Muscle layer of duodenum (tissue), 2 donors: ENCODE measurements around the gene CES2.

Experiments used
- H3K27ac ChIP-seq: one replicate; pipeline ENCODE4 v1.7.0; 2013; ENCODE audit warnings: mild to moderate bottlenecking, low read length
- H3K27me3 ChIP-seq: one replicate; pipeline ENCODE4 v1.7.0; 2013; ENCODE audit warnings: low read depth, mild to moderate bottlenecking, control low read depth, low read length
- H3K36me3 ChIP-seq, 2 donors: one replicate each; pipeline ENCODE4 v1.7.0; 2013; ENCODE audit warnings: low read length in 2 of 2, control low read depth in 1 of 2, mild to moderate bottlenecking in 1 of 2; ENCODE audit not compliant: insufficient read depth in 2 of 2, control insufficient read depth in 1 of 2
- H3K4me1 ChIP-seq, 2 donors: one replicate each; pipeline ENCODE4 v1.7.0; 2013; ENCODE audit warnings: low read length in 2 of 2, mild to moderate bottlenecking in 2 of 2, control low read depth in 1 of 2, moderate library complexity in 1 of 2; ENCODE audit not compliant: insufficient read depth in 2 of 2, control insufficient read depth in 1 of 2
- H3K4me3 ChIP-seq, 2 donors: one replicate each; pipeline ENCODE4 v1.7.0; 2013; ENCODE audit warnings: low read length in 2 of 2, low read depth in 1 of 2, mild to moderate bottlenecking in 1 of 2
- H3K9me3 ChIP-seq, 2 donors: one replicate each; pipeline ENCODE4 v1.7.0; 2013; ENCODE audit warnings: low read length in 2 of 2, control low read depth in 1 of 2, mild to moderate bottlenecking in 1 of 2; ENCODE audit not compliant: control insufficient read depth in 1 of 2
- donor health status: healthy.

The CES2 gene

DNA sequence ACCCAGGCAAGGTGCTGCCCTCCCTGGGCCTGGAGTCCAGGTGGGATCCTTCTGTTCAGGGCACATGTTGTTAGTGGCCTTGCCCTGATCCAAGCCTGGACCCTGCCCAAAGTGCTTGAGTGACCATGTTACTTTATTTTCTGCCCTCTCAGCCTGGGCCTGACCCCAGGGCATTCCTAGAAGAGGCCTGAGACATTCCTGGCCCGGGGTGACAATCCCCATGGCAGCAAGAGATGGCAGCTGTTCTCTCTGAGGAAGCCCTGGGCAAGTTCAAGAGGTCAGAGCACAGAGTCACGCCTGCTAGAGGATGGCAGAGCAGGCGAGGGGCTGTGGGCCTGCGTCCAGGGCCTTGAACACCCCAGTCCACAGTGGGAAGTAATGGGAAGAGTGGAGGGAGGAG lies 21.6 kb upstream of the CES2 start:
- no peak overlapping the region for H3K27ac ChIP-seq
- H3K36me3 ChIP-seq = no peaks in the 10 kb centered on the region
- no peaks in the 10 kb centered on the region for H3K4me1 ChIP-seq
- H3K4me3 ChIP-seq = no peak overlapping the region
- no peaks in the 10 kb centered on the region for H3K27me3 ChIP-seq
- no peaks in the 10 kb centered on the region for H3K9me3 ChIP-seq

GRCh38 chr16:66914541-66914940 lies 20.8 kb upstream of the CES2 start:
- no peak overlapping the region for H3K4me3 ChIP-seq
- no peak overlapping the region for H3K27ac ChIP-seq
- H3K36me3 ChIP-seq = no peaks in the 10 kb centered on the region

GRCh38 chr16:66915041-66915440 lies 20.3 kb upstream of the CES2 start:
- Histone ChIP-seq H3K4me1 (peaks cover 0 to 7% of the 10 kb centered on the region in 2 donors), H3K27ac (no peak overlapping the region), H3K4me3 (no peak overlapping the region), H3K9me3 (no peaks in the 10 kb centered on the region), H3K36me3 (no peaks in the 10 kb centered on the region), H3K27me3 (no peaks in the 10 kb centered on the region)

More at GRCh38 chr16:66914541-66914940, 20.8 kb upstream of the CES2 start:
- no peaks in the 10 kb centered on the region for H3K27me3 ChIP-seq
- peaks cover 0 to 7% of the 10 kb centered on the region in 2 donors for H3K4me1 ChIP-seq
- H3K9me3 ChIP-seq = no peaks in the 10 kb centered on the region

- Histone ChIP-seq H3K9me3 (no peaks in the 10 kb centered on the region), H3K27me3 (no peaks in the 10 kb centered on the region)
These were observed 18.8 kb upstream of the CES2 start for GRCh38 chr16:66916518-66916917.

GRCh38 chr16:66917741-66918140 lies 17.6 kb upstream of the CES2 start:
- Histone ChIP-seq H3K4me3 (no peak overlapping the region), H3K27ac (no peak overlapping the region), H3K36me3 (no peaks in the 10 kb centered on the region), H3K4me1 (peaks cover 0 to 22% of the 10 kb centered on the region in 2 donors), H3K27me3 (no peaks in the 10 kb centered on the region), H3K9me3 (no peaks in the 10 kb centered on the region)

More at GRCh38 chr16:66916518-66916917, 18.8 kb upstream of the CES2 start:
- Histone ChIP-seq H3K4me3 (no peak overlapping the region), H3K36me3 (no peaks in the 10 kb centered on the region), H3K27ac (no peak overlapping the region), H3K4me1 (peaks cover 0 to 14% of the 10 kb centered on the region in 2 donors)

DNA sequence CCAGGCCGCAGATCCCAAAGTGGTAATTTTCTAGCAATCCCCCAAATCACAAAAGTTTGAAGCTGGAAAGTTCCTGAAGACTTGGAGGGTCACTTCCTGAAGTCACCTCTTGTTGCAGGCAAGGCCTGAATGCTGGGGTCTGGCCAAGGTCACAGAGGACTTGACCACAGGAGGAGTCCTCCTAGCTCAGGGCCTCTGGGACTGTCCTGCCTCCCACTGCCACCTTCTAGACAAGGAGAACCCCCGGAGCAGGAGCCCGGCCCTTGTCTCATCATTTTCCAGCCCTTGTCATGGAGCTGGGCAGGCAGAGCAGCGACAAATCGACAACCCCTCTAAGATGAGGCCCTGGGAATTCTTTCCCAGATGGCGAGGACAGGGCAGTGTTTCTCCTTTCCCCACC lies 17.0 kb upstream of the CES2 start:
- Histone ChIP-seq H3K4me1 (peaks cover 0 to 28% of the 10 kb centered on the region in 2 donors), H3K36me3 (no peaks in the 10 kb centered on the region), H3K9me3 (no peaks in the 10 kb centered on the region), H3K27ac (no peak overlapping the region), H3K27me3 (no peaks in the 10 kb centered on the region), H3K4me3 (no peak overlapping the region)

DNA sequence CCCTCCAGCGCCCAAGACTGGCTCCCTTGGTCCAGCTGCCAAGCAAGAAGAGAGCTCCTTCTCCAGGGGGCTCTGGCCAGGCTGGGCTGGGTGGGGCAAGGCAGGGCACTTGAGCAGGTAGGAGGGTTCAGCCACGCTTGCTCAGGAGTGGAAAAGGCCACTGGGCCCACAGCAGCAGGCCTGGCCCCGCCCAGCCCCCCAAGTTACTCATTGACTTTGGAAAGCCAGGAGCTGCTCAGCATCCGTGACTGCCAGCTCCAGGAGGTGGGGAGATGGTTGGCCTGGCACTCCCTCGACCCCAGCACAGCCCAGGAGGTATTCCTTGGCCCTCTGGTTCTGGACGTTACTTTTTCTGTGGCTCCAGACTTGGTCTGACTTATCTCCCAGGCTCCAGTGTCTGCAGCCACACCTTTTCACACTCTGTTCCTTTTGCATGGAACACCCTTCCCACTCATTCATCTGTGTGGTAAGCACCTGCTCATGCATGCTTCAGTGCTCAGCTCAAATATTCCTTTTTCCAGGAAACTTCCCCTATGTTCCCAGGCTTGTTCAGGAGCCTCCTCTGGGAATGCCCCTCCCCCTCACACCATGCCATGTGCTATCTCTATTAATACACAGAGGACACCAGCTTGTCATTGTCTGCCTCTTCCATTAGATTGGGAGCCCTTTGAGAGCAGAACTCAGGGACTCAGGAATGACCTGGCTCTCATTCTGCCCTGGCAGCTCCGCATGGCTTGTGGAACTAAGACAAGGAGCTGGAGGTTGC lies 16.3 kb upstream of the CES2 start, which contains the start of gene CDH16:
Gene CDH16 (minus strand): TSS at position 83 of the 766 bp plus-strand sequence. CDS start 820 bp downstream, outside the sequence.
- Histone ChIP-seq H3K4me1 (peaks cover 0 to 35% of the 10 kb centered on the region in 2 donors), H3K4me3 (no peak within 1 kb of the TSS), H3K9me3 (no peaks in the 10 kb centered on the region), H3K27me3 (no peaks in the 10 kb centered on the region), H3K27ac (no peak within 1 kb of the TSS), H3K36me3 (no peaks in the 10 kb centered on the region)

- Histone ChIP-seq H3K36me3 (no peaks in the 10 kb centered on the region), H3K27me3 (no peaks in the 10 kb centered on the region), H3K9me3 (no peaks in the 10 kb centered on the region), H3K27ac (no peak overlapping the region), H3K4me3 (no peak overlapping the region), H3K4me1 (peaks cover 0 to 39% of the 10 kb centered on the region in 2 donors)
These were observed 15.6 kb upstream of the CES2 start for GRCh38 chr16:66919569-66920298.

- H3K27me3 ChIP-seq = no peaks in the 10 kb centered on the region
- no peak overlapping the region for H3K4me3 ChIP-seq
- H3K9me3 ChIP-seq = no peaks in the 10 kb centered on the region
- no peaks in the 10 kb centered on the region for H3K36me3 ChIP-seq
- H3K4me1 ChIP-seq = peaks cover 0 to 41% of the 10 kb centered on the region in 2 donors
- H3K27ac ChIP-seq = no peak overlapping the region
These were observed 15.1 kb upstream of the CES2 start for GRCh38 chr16:66920299-66920590.

DNA sequence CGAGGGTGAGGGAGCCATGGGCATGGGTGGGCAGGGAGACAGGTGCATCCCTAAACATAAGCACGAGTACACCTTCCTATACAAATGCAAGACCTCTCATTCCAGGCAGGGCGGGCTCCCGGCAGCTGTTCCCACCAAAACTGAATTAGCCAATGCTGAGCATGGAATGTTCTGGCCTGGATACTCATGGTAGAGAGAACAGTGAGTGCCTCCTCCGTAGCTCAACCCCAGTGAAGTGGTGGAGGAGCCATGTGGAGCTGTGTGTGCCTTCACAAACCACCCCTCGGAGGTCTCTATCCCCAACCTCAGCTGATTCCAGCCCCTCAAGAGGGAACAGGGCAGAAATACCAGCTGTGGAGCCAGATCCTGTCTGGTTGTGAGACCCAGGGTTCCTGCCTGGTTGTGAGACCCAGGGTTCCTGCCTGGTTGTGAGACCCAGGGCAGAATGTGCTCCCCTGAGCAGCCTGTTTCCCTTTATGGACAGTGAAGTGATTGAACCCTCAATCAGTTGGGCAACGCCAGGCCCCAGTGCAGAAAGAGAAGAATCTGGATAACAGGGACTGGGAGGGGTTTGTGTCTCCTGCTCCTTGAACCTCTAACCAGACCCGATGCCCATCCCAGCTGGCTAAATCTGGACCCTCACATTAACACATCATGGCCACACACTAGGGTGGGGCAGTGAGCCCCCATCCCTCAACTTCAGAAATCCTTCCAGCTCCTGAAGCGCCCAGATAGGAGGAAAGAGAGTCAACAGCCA lies 14.2 kb upstream of the CES2 start:
- Histone ChIP-seq H3K4me1 (peaks cover 0 to 49% of the 10 kb centered on the region in 2 donors), H3K36me3 (no peaks in the 10 kb centered on the region), H3K4me3 (no peak overlapping the region), H3K27me3 (peaks cover 7% of the 10 kb centered on the region), H3K27ac (no peak overlapping the region), H3K9me3 (no peaks in the 10 kb centered on the region)

GRCh38 chr16:66921729-66922450 lies 13.4 kb upstream of the CES2 start:
- H3K27ac ChIP-seq = no peak overlapping the region
- H3K27me3 ChIP-seq = peaks cover 7% of the 10 kb centered on the region
- H3K9me3 ChIP-seq = no peaks in the 10 kb centered on the region
- H3K4me3 ChIP-seq = no peak overlapping the region
- H3K4me1 ChIP-seq = peaks cover 0 to 54% of the 10 kb centered on the region in 2 donors
- H3K36me3 ChIP-seq = no peaks in the 10 kb centered on the region
